Activated effector memory CD4-positive, alpha-beta T cell treated with anti-CD3 and anti-CD28 coated beads, Interleukin-2, amount 50 U/mL, for 16 hours (primary cell): Measurements from ENCODE around the gene ACTL10.

Experiments
- DNase-seq: peaks from one replicate; pipeline ENCODE4 v3.0.0-alpha.2; 2020

Gene ACTL10

DNA sequence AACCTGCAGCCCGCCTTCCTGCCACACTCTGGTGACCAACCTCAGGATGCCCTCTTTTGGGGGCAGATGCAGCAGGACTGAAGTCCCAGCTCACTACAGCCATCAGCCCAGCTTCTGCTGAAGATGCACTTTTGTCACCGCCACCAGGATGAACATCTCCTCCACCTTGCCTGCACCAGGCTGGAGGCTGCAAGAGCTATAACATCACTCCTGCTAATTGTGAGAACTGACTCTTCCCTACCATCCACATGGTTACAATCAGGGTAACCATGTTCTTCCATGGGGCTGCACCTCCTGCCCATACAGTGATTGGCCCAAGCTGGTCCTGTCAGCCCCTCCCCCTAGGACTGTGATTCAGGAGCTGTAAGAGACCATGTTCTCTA is 2.0 kb upstream of the ACTL10 start:
- DNase-seq = no peak

DNA sequence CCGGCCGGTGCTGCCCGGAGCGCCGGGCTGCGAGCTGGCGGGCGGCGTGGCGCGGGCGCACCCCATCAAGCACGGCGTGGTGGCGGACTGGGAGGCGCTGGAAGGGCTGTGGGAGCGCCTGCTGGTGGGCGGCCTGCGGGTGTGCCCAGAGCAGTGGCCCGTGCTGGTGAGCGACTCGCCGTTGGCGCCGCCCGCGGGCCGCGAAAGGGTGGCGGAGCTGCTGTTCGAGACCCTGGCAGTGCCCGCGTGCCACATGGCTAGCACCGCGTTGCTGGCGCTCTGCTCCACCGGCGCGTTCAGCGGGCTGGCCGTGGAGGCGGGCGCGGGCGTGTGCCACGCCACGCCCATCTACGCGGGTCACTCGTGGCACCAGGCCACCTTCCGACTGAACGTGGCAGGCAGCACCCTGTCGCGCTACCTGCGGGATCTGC is 517 bp downstream of the ACTL10 start:
- peak; percentile 80 for DNase-seq

- DNase-seq = peak; percentile 93
Observed at GRCh38 chr20:33667676-33668465, 1.1 kb downstream of the ACTL10 start.

DNA sequence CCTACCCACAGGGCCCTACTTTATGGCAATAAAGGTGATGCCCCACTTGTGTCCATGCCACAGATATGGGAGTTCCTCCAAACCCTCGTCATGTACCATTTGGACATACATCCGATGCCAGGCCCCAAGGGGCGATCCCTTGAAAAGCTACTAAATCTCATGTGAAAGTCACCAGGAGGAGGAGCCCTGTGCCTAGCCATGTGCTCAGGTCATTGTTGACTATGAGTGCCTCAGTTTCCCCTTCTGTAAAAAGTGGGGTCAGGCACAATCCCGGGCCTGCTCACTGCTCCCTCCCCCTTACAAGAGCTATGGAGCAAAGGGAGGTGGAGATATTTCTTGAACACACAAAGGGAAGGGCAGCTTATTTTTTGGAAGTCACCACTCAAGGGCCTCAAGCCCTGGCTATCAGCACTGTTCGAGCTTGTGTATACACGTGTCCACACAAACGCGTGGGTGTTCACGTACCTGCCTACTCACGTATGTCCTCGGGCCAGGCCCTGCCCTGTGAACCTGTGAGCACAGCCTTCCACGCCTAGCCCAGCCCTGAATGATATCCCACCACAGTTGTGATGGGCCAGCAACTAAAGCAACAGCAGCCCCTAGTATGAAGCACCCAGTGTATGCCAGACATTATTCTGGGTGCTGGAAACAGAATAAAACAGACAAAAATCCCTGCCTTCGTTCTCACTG is 1.9 kb downstream of the ACTL10 start:
- no peak for DNase-seq

DNA sequence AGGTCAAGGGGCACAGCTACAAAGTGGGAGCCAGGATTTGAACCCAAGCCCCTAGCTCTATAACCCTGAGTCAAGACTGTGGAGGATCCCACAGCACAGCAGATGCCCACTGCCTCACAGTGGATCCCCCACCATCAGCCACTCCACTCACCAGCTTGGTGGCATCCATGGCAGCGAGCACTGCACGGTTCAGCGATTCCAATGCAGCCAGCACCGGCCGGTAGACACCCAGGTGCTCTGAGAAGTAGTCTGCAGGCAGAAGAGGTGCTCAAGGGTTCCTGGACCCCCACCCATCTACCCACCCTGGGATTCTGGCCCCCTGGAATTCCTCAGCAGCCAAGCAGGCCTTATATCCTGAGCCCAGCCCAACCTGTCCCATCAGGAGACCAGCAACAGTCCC is 2.5 kb downstream of the ACTL10 start:
- DNase-seq = no peak

GRCh38 chr20:33669873-33670640 is 3.3 kb downstream of the ACTL10 start:
- DNase-seq = no peak

- no peak for DNase-seq
Observed at GRCh38 chr20:33670715-33671499, 4.2 kb downstream of the ACTL10 start.

GRCh38 chr20:33671573-33672288 is 5.0 kb downstream of the ACTL10 start:
- DNase-seq = no peak

GRCh38 chr20:33672426-33673113 is 5.8 kb downstream of the ACTL10 start:
- DNase-seq = no peak

DNA sequence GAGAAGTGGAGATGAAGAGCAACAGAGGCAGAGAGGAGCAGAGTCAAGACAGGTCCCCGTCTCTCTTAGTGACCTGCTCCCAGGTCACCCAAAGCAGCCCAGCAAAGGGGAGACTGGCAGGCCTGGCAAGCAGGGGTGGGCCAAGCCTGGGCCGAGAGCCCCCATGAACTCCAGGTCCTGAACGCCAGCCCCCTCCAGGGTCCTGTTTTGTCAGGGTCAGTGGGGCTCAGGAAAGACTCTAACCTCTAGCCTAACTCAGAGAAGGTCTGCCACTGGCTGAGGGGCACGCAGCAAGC is 6.3 kb downstream of the ACTL10 start:
- DNase-seq = no peak

- DNase-seq = no peak
Observed at GRCh38 chr20:33673410-33674293, 6.9 kb downstream of the ACTL10 start.

- peak; percentile 88 for DNase-seq
Observed at GRCh38 chr20:33674294-33675135, 7.8 kb downstream of the ACTL10 start, which contains the start of gene NECAB3. TSS of gene NECAB3 (minus strand) at chr20:33674428. CDS start at chr20:33674352, 76 bp downstream.

DNA sequence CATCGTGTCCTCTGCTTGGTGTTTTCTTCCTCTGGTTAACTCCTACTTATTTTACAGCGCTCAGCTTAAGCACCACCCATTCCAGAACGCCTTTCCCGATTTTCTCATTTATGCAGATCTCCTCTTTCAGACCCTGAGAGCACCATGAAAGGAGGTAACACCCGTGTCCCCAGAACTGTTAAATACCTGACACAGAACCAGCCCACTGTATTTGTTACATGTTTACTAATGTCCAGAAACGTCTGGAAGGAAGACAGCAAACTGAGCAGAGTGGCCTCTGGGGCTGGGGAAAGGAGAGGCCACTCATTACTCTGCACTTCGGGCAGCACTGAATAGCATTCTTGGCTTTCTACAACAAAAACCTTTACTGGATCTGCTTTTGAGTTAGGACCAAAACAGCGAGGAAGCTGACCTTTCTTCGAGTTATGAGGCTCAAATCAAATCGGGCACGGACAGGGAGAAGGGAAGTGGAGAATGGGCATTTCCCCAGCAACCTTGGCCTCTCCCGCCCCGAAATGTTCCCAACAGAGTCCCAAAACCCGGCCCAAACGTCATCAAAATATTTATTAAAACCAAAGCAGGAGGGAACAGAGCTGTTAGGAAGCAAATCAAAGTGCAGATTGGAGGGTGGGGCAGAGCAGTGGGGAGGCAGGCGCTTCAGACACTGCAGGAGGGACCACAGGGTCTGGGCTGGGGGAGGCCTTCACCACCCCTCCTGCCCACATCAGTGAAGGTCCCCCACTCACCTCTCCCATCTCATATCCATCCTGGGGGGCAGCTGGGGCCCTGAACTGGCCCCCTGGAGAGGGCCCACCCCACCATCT is 8.6 kb downstream of the ACTL10 start:
- no peak for DNase-seq

GRCh38 chr20:33676121-33676520 is 9.4 kb downstream of the ACTL10 start:
- DNase-seq = no peak

GRCh38 chr20:33676652-33677645 is 10.2 kb downstream of the ACTL10 start:
- no peak for DNase-seq

GRCh38 chr20:33677991-33678702 is 11.4 kb downstream of the ACTL10 start:
- no peak for DNase-seq
